ENCODE measurements around the gene SUCNR1. TPM values are rescaled to one million over a fixed set of nuclear protein-coding genes. Genes with fewer than 3 reads are reported as not detected.

The SUCNR1 gene
- total RNA-seq, 2 donors from 2014 or later, result not detected

DNA sequence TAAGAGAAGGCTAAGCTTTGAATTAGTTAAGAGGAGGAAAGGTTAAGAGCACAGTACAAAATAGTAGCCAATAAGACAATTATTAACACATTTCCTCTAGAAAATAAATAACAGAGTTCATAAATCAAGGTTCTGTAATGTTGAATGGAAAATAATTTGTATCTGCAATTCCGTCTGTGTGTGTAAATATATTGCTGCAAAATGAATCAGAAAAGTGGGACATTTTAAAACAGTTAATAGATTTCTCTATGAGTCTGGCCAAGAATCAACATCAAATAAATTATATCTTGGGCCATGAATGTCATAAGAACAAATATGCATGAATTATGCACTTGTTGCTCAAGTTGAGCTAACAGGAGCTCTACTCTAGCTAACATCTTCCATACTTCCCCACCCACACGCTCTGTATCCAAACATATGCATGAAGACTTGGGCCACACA is 14.2 kb upstream of the SUCNR1 start:
- H3K4me1 Mint-ChIP-seq, result no peaks in the 10 kb centered on the region
- no peak overlapping the region for H3K27ac Mint-ChIP-seq
- Histone ChIP-seq H3K4me1 (ENCODE audit: control insufficient read depth, insufficient read depth, low read length) (no peaks in the 10 kb centered on the region), H3K36me3 (ENCODE audit: control insufficient read depth, insufficient read depth, low read length) (no peaks in the 10 kb centered on the region), H3K27me3 (ENCODE audit: control insufficient read depth, insufficient read depth, low read length, poor library complexity, severe bottlenecking) (no peaks in the 10 kb centered on the region), H3K9ac (ENCODE audit: extremely low read depth, low read length, poor library complexity, severe bottlenecking) (no peak overlapping the region), H3K27ac (ENCODE audit: low read depth, low read length) (no peak overlapping the region), H3K4me3 (ENCODE audit: low read length) (no peak overlapping the region), H3K9me3 (ENCODE audit: control insufficient read depth, low read length) (no peaks in the 10 kb centered on the region)
- no peak for TF ChIP-seq CTCF (conservative IDR thresholded peaks at IDR 0.05)
- DNase-seq, result no peak
- H3K36me3 Mint-ChIP-seq (ENCODE audit: low read depth), result no peaks in the 10 kb centered on the region
- H3K9me3 Mint-ChIP-seq, result no peaks in the 10 kb centered on the region
- no peak overlapping the region for H3K4me3 Mint-ChIP-seq
- 87% methylated on average over 2 of the region's 2 CpGs; no CpG with 5 or more reads in 1 of the 2 experiments for WGBS, 2 experiments (ENCODE audit: insufficient coverage in 1 of 2, insufficient read length in 1 of 2)
- no peaks in the 10 kb centered on the region for H3K27me3 Mint-ChIP-seq (ENCODE audit: insufficient read depth)

GRCh38 chr3:151859905-151860304 is 13.5 kb upstream of the SUCNR1 start:
- Histone ChIP-seq H3K4me3 (ENCODE audit: low read length) (no peak overlapping the region), H3K27ac (ENCODE audit: low read depth, low read length) (no peak overlapping the region), H3K36me3 (ENCODE audit: control insufficient read depth, insufficient read depth, low read length) (no peaks in the 10 kb centered on the region), H3K4me1 (ENCODE audit: control insufficient read depth, insufficient read depth, low read length) (no peaks in the 10 kb centered on the region), H3K9me3 (ENCODE audit: control insufficient read depth, low read length) (no peaks in the 10 kb centered on the region), H3K9ac (ENCODE audit: extremely low read depth, low read length, poor library complexity, severe bottlenecking) (no peak overlapping the region), H3K27me3 (ENCODE audit: control insufficient read depth, insufficient read depth, low read length, poor library complexity, severe bottlenecking) (no peaks in the 10 kb centered on the region)
- Mint-ChIP-seq H3K27me3 (ENCODE audit: insufficient read depth) (no peaks in the 10 kb centered on the region), H3K4me1 (no peaks in the 10 kb centered on the region), H3K9me3 (no peaks in the 10 kb centered on the region), H3K4me3 (no peak overlapping the region), H3K36me3 (ENCODE audit: low read depth) (no peaks in the 10 kb centered on the region), H3K27ac (no peak overlapping the region)
- no peak for DNase-seq
- TF ChIP-seq CTCF (conservative IDR thresholded peaks at IDR 0.05), result no peak

- no peaks in the 10 kb centered on the region for H3K27me3 ChIP-seq (ENCODE audit: control insufficient read depth, insufficient read depth, low read length, poor library complexity, severe bottlenecking)
- H3K4me1 ChIP-seq (ENCODE audit: control insufficient read depth, insufficient read depth, low read length), result no peaks in the 10 kb centered on the region
- Mint-ChIP-seq H3K4me3 (no peak overlapping the region), H3K36me3 (ENCODE audit: low read depth) (no peaks in the 10 kb centered on the region), H3K9me3 (no peaks in the 10 kb centered on the region), H3K27ac (no peak overlapping the region), H3K27me3 (ENCODE audit: insufficient read depth) (no peaks in the 10 kb centered on the region), H3K4me1 (no peaks in the 10 kb centered on the region)
- H3K36me3 ChIP-seq (ENCODE audit: control insufficient read depth, insufficient read depth, low read length), result no peaks in the 10 kb centered on the region
- WGBS, 2 experiments (ENCODE audit: insufficient coverage in 1 of 2, insufficient read length in 1 of 2), result 95% methylated on average over 2 of the region's 2 CpGs
- H3K27ac ChIP-seq (ENCODE audit: low read depth, low read length), result no peak overlapping the region
- TF ChIP-seq CTCF (conservative IDR thresholded peaks at IDR 0.05), result no peak
- no peak overlapping the region for H3K4me3 ChIP-seq (ENCODE audit: low read length)
- H3K9ac ChIP-seq (ENCODE audit: extremely low read depth, low read length, poor library complexity, severe bottlenecking), result no peak overlapping the region
- no peak for DNase-seq
- H3K9me3 ChIP-seq (ENCODE audit: control insufficient read depth, low read length), result no peaks in the 10 kb centered on the region
These were observed 9.8 kb upstream of the SUCNR1 start for GRCh38 chr3:151863611-151864010.

Measured in endodermal cell (in vitro differentiated cells).